ENCODE results near the gene SLC26A9.

SLC26A9 gene

GRCh38 chr1:205925736-205926135 lies 17.5 kb downstream of the SLC26A9 start (continued):
- TF ChIP-seq, protein P1, sequence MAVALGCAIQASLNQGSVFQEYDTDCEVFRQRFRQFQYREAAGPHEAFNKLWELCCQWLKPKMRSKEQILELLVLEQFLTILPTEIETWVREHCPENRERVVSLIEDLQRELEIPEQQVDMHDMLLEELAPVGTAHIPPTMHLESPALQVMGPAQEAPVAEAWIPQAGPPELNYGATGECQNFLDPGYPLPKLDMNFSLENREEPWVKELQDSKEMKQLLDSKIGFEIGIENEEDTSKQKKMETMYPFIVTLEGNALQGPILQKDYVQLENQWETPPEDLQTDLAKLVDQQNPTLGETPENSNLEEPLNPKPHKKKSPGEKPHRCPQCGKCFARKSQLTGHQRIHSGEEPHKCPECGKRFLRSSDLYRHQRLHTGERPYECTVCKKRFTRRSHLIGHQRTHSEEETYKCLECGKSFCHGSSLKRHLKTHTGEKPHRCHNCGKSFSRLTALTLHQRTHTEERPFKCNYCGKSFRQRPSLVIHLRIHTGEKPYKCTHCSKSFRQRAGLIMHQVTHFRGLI (tag by site-specific recombination; IDR thresholded peaks at IDR 0.05) = no peak
- TF ChIP-seq ZNF48 (tag by site-specific recombination; IDR thresholded peaks at IDR 0.05) (no peak), ZBTB1 (tag by site-specific recombination; IDR thresholded peaks at IDR 0.05) (0 out of 2 replicates have a peak, but pooled peaks have one; percentile 57), ZNF175 (tag by site-specific recombination; IDR thresholded peaks at IDR 0.05) (no peak), PRDM10 (tag by site-specific recombination; IDR thresholded peaks at IDR 0.05) (peak; percentile 33; the same call in 1 of the 2 replicates), SETDB1 (IDR thresholded peaks at IDR 0.05; ENCODE audit: insufficient read length, low read length) (no peak), HIC1 (tag by site-specific recombination; IDR thresholded peaks at IDR 0.05) (no peak), TRIM28 (IDR thresholded peaks at IDR 0.05; ENCODE audit: borderline replicate concordance, low read length) (no peak)

GRCh38 chr1:205924460-205924790 lies 18.8 kb downstream of the SLC26A9 start:
- CTCF ChIA-PET = interaction anchor here (0.6 to 15.6 kb wide), 5 partner anchors 54 to 905 kb away, joined by 3 to 527 read pairs (median 6); no protein-coding TSS in a partner anchor
- no peak for TF ChIP-seq FEZF1 (tag by site-specific recombination; IDR thresholded peaks at IDR 0.05)
- no peak for TF ChIP-seq ZNF558 (tag by site-specific recombination; IDR thresholded peaks at IDR 0.05)
- TF ChIP-seq ZNF658 (tag by site-specific recombination; IDR thresholded peaks at IDR 0.05) = no peak
- Histone ChIP-seq H3K4me1 (ENCODE audit: control insufficient read depth, insufficient read depth, low read length) (no peaks in the 10 kb centered on the region), H3K9me3 (ENCODE audit: control insufficient read depth, insufficient read depth, low read depth, low read length) (no peaks in the 10 kb centered on the region), H3K4me3 (ENCODE audit: low read depth, low read length) (no peak overlapping the region), H3K27ac (ENCODE audit: extremely low read depth, low read depth, low read length) (no peak overlapping the region), H3K36me3 (ENCODE audit: control insufficient read depth in 2 of 2, insufficient read depth in 1 of 2, low read length in 2 of 2) (no peaks in the 10 kb centered on the region)
- POLR2A ChIA-PET = no interaction called here

DNA sequence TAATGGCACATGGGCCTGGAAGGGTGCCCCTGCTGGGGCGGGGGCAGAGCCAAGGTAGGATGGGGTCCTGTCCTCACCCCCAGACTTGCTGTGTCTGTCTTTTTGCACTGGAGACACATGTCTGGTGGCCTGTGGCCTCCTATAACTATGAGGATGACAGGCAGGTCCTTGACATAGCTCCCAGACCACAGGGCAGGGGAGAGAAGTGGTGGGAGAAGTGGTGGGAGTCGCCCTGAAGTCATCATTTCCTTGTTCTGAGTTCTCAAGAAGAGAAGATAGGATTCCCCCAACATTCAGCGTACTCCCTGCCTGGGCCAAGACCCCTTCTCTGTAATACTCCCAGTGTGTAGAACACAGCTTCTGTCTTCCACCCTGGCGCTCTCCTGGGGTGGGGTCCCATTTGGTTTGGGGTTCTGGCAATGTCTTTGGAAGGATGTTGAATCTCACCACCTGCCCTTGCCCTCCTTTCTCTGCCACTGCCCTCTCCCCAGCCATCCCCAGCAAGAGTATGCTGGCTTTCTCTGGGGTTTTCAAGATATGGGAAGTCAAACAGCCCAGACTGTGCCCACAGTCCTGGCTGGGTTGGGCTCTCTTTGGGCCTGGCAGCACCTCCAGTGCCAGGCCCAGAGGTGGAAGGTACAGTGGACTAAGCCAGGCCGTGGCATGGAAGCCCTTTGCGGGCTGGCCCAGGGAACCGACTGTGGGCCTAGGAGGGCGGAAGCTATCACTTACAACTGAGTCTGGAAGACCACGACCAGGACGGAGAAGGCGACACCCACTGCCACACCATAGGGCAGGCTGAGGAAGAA lies 19.4 kb downstream of the SLC26A9 start:
- ChIA-PET CTCF (interaction anchor here (0.6 to 15.6 kb wide), 4 partner anchors 16 to 575 kb away, joined by 3 to 527 read pairs (median 4); no protein-coding TSS in a partner anchor), POLR2A (interaction anchor here (1.3 kb wide), 1 partner anchor 53 kb away, joined by 3 read pairs; no protein-coding TSS in a partner anchor)
- TF ChIP-seq EGR2 (tag by site-specific recombination; IDR thresholded peaks at IDR 0.05; ENCODE audit: low read depth) (peak; percentile 57; the same call in 1 of the 2 replicates), ZSCAN16 (tag by site-specific recombination; IDR thresholded peaks at IDR 0.05) (no peak), ZNF548 (tag by site-specific recombination; IDR thresholded peaks at IDR 0.05) (no peak), ZFHX2 (tag by site-specific recombination; conservative IDR thresholded peaks at IDR 0.05) (peak; percentile 24; the same call in 1 of the 2 replicates)
- H3K4me1 ChIP-seq (ENCODE audit: control insufficient read depth, insufficient read depth, low read length) = no peaks in the 10 kb centered on the region
- no peaks in the 10 kb centered on the region for H3K36me3 ChIP-seq (ENCODE audit: control insufficient read depth in 2 of 2, insufficient read depth in 1 of 2, low read length in 2 of 2)
- H3K27ac ChIP-seq (ENCODE audit: extremely low read depth, low read depth, low read length) = no peak overlapping the region
- no peaks in the 10 kb centered on the region for H3K9me3 ChIP-seq (ENCODE audit: control insufficient read depth, insufficient read depth, low read depth, low read length)
- no peak overlapping the region for H3K4me3 ChIP-seq (ENCODE audit: low read depth, low read length)
